SH-SY5Y (cell line): ENCODE data around the gene NOL8.

Experiments used
- GATA2 ChIP-seq: IDR thresholded peaks from 2 replicates; pipeline ENCODE4 v1.6.1; 2011; ENCODE audit warnings: mild to moderate bottlenecking, low read depth, low read length
- GATA3 ChIP-seq: IDR thresholded peaks from 2 replicates; pipeline ENCODE4 v1.6.1; 2011; ENCODE audit warnings: low read depth, mild to moderate bottlenecking, low read length, moderate library complexity

- TF ChIP-seq GATA3 (no peak), GATA2 (no peak)
Observed at GRCh38 chr9:92247981-92248380, 77.2 kb downstream of the NOL8 start.
